ENCODE measurements around the gene RELB.
A peak's percentile ranks its signal among the peaks of the same experiment; 100 is the strongest.
"Not testable (repeated sequence)": the region's sequence is repeated elsewhere in the genome, so short reads cannot be mapped to it uniquely, and the experiment has no call there.

The RELB gene

DNA sequence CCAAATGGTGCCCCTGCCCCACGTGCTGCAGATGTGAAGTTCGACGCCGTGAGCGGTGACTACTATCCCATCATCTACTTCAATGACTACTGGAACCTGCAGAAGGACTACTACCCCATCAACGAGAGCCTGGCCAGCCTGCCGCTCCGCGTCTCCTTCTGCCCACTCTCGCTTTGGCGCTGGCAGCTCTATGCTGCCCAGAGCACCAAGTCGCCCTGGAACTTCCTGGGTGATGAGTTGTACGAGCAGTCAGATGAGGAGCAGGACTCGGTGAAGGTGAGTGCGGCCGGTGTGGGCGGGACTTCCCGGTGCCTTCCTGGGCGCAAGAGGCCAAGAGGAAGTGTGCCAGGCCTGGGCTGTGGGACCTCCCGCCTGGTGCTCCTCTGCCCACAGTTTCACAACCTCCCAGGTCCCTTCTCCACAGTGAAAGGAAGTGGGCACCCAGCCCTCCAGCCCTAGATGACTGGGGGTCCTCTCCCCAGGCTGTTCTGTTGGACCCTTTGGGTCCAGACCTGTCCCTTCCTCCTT, 14.1 kb upstream of the RELB start:
- no peak for DNase-seq (ENCODE audit: low read depth)

DNA sequence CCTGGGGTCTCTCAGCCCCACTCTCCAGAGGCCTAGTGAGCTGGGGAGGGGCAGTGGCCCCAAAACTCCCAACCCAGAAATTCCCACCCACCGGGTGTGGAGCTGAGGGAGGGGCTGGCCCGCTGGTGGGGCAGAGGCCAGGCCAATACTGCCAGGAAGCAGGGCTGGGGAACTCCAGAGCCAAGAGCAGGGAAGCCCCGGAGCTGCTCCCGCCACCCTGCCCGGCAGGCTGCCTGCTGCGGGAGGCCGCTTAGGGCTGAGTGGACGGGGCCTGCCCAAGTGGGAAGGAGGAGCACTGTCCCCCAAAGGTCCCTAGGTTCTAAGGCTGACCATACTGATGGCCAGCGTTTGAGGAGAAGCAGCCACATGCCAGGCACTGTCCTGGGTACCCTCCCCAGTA, 13.0 kb upstream of the RELB start:
- no peak for DNase-seq (ENCODE audit: low read depth)

DNA sequence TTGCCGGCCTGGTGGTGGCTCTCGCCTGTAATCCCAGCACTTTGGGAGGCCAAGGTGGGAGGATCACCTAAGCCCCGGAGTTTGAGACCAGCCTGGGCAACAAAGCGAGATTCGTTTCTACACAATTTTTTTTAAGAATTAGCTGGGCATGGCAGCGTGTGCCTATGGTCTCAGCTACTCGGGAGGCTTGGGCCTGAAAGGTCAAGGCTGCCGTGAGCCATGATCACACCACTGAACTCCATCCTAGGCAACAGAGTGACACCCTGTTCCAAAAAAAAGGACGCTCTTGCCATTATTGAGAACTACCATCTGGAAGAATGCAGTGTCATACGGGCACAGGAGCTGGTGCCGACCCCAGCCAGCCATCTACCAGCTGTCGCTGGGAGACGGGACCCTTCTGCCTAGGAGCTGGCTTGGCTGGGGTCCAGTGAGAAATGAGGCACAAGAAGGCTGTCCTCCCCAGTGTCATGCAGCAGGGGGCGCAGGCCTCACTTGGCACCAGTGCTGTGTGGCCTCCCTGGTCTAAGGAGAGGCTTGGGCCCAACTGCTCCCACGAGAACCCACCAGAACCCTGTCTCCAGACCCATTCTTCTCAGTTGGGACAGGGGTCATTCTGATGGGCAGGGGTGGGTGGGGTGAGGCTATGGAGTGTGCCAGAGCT, 12.2 kb upstream of the RELB start:
- DNase-seq (ENCODE audit: low read depth) = peak; percentile 37

DNA sequence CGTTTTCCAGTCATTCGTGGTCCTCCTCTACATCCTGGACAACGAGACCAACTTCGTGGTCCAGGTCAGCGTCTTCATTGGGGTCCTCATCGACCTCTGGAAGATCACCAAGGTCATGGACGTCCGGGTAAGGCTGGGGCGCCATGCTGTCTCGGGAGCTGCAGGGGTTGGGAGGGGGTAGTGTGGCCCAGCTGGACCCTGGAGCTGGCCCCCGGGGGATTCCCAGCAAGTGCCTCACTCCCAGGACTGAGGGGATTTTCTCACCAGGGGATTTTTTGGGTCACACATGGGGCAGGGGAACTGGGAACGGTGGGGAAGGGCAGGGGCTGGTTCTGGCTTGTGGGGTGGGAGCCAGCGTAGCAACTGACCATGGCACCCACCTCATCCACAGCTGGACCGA, 10.8 kb upstream of the RELB start:
- no peak for DNase-seq (ENCODE audit: low read depth)

DNA sequence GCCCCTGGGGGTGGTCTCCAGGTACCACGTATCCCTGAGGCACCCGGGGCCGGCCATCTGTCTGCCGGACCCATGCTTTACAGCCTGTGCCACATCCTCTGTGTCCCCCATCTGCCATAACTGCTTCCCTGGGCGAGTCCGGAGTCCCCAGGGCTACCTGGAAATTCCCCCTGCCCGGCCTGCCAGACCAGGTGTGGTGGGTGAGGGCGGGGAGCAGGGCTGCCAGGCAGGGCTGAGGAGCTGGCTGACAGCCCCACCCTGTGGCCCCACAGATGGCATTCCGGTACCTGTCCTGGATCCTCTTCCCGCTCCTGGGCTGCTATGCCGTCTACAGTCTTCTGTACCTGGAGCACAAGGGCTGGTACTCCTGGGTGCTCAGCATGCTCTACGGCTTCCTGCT, 10.3 kb upstream of the RELB start:
- DNase-seq (ENCODE audit: low read depth) = no peak

GRCh38 chr19:44992336-44993163, 8.7 kb upstream of the RELB start:
- no peak for DNase-seq (ENCODE audit: low read depth)

GRCh38 chr19:44993526-44993925, 7.7 kb upstream of the RELB start:
- DNase-seq (ENCODE audit: low read depth) = no peak

- no peak for DNase-seq (ENCODE audit: low read depth)
Observed at GRCh38 chr19:44993926-44994537, 7.2 kb upstream of the RELB start.

GRCh38 chr19:44998025-44998424, 3.2 kb upstream of the RELB start:
- DNase-seq (ENCODE audit: low read depth) = no peak

GRCh38 chr19:44999131-44999925, 1.9 kb upstream of the RELB start:
- not testable (repeated sequence) for DNase-seq (ENCODE audit: low read depth)

DNA sequence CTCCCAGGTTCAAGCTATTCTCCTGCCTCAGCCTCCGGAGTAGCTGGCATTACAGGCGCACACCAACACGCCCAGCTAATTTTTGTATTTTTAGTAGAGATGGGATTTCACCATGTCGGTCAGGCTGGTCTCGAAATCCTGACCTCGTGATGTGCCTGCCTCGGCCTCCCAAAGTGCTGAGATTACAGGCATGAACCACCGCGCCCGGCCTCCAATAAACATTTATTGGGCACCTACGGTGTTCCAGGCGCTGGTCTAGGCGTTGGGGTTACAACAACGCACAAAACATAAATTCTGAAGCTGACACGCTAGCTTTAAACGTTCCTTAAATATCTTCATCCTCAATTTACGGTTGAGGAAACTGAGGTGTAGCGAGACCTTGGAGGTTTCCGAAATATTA, 599 bp upstream of the RELB start:
- not testable (repeated sequence) for DNase-seq (ENCODE audit: low read depth)

- DNase-seq (ENCODE audit: low read depth) = no peak
Observed at GRCh38 chr19:45003485-45003884, 2.2 kb downstream of the RELB start.

DNA sequence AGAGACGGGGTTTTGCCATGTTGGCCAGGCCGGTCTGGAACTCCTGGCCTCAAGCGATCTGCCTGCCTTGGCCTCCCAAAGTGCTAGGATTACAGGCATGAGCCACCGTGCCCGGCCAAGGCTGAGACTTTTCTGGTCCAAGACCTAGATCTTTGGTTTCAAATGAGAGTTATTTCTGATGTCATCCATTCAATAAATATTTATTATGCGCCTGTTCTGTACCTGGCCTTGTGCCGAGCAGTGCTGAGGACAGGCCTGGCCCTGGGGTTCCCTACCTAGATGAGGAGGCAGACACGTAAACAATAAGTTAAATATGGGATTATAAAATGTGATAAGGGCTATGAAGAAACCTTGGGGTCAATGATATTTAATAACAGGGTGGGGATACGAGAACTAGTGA, 4.5 kb downstream of the RELB start:
- DNase-seq (ENCODE audit: low read depth) = no peak

DNA sequence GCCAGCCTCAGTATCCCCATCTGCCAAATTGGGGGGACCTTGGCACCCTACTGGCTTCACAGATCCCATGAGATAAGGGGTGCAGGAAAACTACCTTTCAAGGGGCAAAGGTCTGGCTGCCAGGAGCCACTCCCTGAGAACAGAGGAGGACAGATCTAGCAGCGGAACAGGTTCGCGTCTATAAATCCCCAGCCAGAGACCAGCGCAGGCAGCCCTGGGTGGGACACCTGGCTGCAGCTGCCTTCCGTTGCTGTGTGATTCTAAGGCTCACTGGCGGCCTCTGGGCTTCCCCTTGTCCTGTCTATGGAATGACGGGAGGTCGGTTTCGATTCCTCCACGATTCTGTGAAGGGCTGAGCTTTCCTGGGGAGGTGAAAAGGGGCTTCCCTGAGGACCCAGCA, 7.3 kb downstream of the RELB start:
- DNase-seq (ENCODE audit: low read depth) = no peak

DNA sequence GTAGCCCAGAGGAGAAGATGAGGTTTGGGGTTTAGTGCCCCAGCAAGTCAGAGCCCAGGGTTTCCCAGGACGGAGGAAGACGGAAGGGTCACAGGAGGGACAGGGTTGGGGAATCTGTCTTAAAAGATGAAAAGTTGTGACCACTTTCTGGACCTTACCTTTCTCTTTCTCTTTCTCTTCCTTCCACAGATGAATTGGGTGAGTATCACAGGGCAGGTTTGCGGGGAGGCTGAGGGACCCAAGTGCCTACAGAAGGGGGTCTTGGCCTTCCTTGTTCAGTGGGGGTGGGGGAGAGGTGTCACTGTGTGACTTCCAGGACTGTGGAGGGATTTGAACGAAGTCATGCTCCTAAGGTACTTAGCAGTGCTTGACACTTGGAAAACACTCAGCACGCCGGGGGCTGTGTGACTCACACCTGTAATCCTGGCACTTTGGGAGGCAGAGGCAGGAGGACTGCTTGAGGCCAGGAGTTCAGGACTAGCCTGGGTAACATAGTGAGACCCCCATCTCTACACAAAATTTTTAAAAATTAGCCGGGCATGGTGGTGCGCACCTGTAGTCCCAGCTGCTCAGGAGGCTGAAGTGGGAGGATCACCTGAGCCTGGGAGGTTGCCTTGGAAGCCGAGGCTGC, 8.5 kb downstream of the RELB start:
- no peak for DNase-seq (ENCODE audit: low read depth)

GRCh38 chr19:45010306-45010705, 9.0 kb downstream of the RELB start:
- DNase-seq (ENCODE audit: low read depth) = no peak

DNA sequence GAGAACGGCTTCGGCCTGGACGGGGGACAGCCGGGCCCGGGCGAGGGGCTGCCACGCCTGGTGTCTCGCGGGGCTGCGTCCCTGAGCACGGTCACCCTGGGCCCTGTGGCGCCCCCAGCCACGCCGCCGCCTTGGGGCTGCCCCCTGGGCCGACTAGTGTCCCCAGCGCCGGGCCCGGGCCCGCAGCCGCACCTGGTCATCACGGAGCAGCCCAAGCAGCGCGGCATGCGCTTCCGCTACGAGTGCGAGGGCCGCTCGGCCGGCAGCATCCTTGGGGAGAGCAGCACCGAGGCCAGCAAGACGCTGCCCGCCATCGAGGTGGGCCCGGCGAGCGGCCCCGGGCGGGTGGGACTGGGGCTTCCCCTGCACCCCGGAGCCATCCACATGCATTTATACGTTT, 10.7 kb downstream of the RELB start:
- no peak for DNase-seq (ENCODE audit: low read depth)

GRCh38 chr19:45016388-45017314, 15.4 kb downstream of the RELB start:
- peak; percentile 42 for DNase-seq (ENCODE audit: low read depth)

DNA sequence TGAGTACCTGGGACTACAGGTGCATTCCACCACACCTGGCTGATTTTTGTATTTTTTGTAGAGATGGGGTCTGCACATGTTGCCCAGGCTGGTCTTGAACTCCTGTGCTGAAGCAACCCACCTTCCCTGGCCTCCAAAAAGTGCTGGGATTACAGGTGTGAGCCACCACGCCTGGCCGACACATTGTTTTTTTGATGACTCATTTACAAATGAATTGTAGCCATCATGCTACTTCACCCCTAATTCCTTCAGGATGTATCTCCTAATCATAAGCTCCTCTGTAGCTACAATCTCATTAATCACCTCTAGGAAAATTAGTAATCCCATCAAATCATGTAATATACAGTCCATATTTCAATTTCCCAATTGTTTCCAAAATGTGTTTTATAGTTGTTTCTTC, 17.9 kb downstream of the RELB start:
- no peak for DNase-seq (ENCODE audit: low read depth)

GRCh38 chr19:45020071-45020470, 18.8 kb downstream of the RELB start:
- no peak for DNase-seq (ENCODE audit: low read depth)

GRCh38 chr19:45021971-45022370, 20.7 kb downstream of the RELB start:
- no peak for DNase-seq (ENCODE audit: low read depth)
